HepG2 (cell line): Measurements from ENCODE around the gene RCC1. TPM values are rescaled to one million over a fixed set of nuclear protein-coding genes. Genes with fewer than 3 reads are reported as not detected.

Source experiments
- KDM5A ChIP-seq: fragments of 200-600 bp; sonication (generic); IDR thresholded peaks from 2 replicates; pipeline ENCODE4 v1.7.0; 2018; ENCODE audit warnings: antibody characterized with exemption, mild to moderate bottlenecking, low read length, borderline replicate concordance
- LCORL ChIP-seq, 2 experiments: fragments of 450-650 bp in 1 of 2; sonication (generic) in 1 of 2; formaldehyde crosslinking in 1 of 2; IDR thresholded peaks; 2 replicates each; pipeline versions ENCODE4 v1.5.0 to v1.6.1; 2017 to 2020; ENCODE audit warnings: antibody characterized with exemption in 1 of 2, missing genetic modification reagents in 1 of 2
- MLLT10 ChIP-seq: sonication (generic); formaldehyde crosslinking; IDR thresholded peaks from 2 replicates; pipeline ENCODE4 v1.4.0; 2020; ENCODE audit warnings: missing genetic modification reagents
- RBM39 ChIP-seq: fragments of 200-400 bp; formaldehyde crosslinking; IDR thresholded peaks from one replicate; pipeline ENCODE4 v1.6.1; 2018; ENCODE audit warnings: antibody characterized with exemption, mild to moderate bottlenecking, low read depth, low read length; ENCODE audit not compliant: poor library complexity, severe bottlenecking
- SP1 ChIP-seq, 2 experiments: fragments of 450-650 bp in 1 of 2; sonication (generic) in 1 of 2; formaldehyde crosslinking in 1 of 2; IDR thresholded peaks; 2 replicates each; pipeline versions ENCODE4 v1.4.0 to v1.6.1; 2016 to 2020; ENCODE audit warnings: missing genetic modification reagents in 1 of 2
- ZNF124 ChIP-seq: sonication (generic); formaldehyde crosslinking; IDR thresholded peaks from 2 replicates; pipeline ENCODE4 v1.4.0; 2020; ENCODE audit warnings: missing genetic modification reagents
- ZNF33A ChIP-seq: sonication (generic); formaldehyde crosslinking; IDR thresholded peaks from 2 replicates; pipeline ENCODE4 v1.5.1; 2020; ENCODE audit warnings: missing genetic modification reagents, mild to moderate bottlenecking, moderate library complexity, borderline replicate concordance
- ZNF446 ChIP-seq: sonication (generic); formaldehyde crosslinking; IDR thresholded peaks from 2 replicates; pipeline ENCODE4 v1.5.0; 2020; ENCODE audit warnings: mild to moderate bottlenecking, missing genetic modification reagents
- ZNF460 ChIP-seq: sonication (generic); formaldehyde crosslinking; IDR thresholded peaks from 2 replicates; pipeline ENCODE4 v1.5.1; 2020; ENCODE audit warnings: missing genetic modification reagents, mild to moderate bottlenecking, borderline replicate concordance
- polyA plus RNA-seq, 8 experiments: library from polyadenylated mRNA; depleted of rRNA in 3 of 8; stranded (reverse) in 7 of 8; unstranded in 1 of 8; fragments of >200 nt; fragmentation: Illumina TruSeq in 4 of 8; extraction: Trizol in 4 of 8; gene quantifications; 2 replicates each; pipeline versions ENCODE4 v1.2.1 to v1.2.3, GENCODE V29; 2011 to 2016; ENCODE audit warnings: low read depth in 4 of 8, missing spikeins in 1 of 8, mixed read lengths in 1 of 8; ENCODE audit not compliant: insufficient read depth in 1 of 8
- total RNA-seq, 5 experiments: library from RNA; depleted of rRNA; stranded (reverse); fragments of >200 nt; fragmentation: Illumina TruSeq; extraction: Trizol; gene quantifications; 2 replicates each; pipeline ENCODE4 v1.2.3, GENCODE V29; 2016; ENCODE audit warnings: low read depth in 1 of 5
- TF ChIP-seq, protein P1 (sequence below): sonication (generic); formaldehyde crosslinking; IDR thresholded peaks from 2 replicates; pipeline ENCODE4 v1.5.0; 2020; ENCODE audit warnings: mild to moderate bottlenecking, missing genetic modification reagents
- TF ChIP-seq, protein P2 (sequence below): sonication (generic); formaldehyde crosslinking; IDR thresholded peaks from 2 replicates; pipeline ENCODE4 v1.4.0; 2020; ENCODE audit warnings: missing genetic modification reagents
- TF ChIP-seq, protein P3 (sequence below): sonication (generic); formaldehyde crosslinking; conservative IDR thresholded peaks from 2 replicates; pipeline ENCODE4 v1.4.0; 2020; ENCODE audit warnings: missing genetic modification reagents
- TF ChIP-seq, protein P4 (sequence below): sonication (generic); formaldehyde crosslinking; IDR thresholded peaks from 2 replicates; pipeline ENCODE4 v1.9.0; 2022; ENCODE audit warnings: low read depth, missing genetic modification reagents
- TF ChIP-seq, protein P5 (sequence below): sonication (generic); formaldehyde crosslinking; IDR thresholded peaks from 2 replicates; pipeline ENCODE4 v1.4.0; 2020; ENCODE audit warnings: missing genetic modification reagents, borderline replicate concordance
- TF ChIP-seq, protein P6 (sequence below): sonication (generic); formaldehyde crosslinking; IDR thresholded peaks from 2 replicates; pipeline ENCODE4 v1.4.0; 2020; ENCODE audit warnings: mild to moderate bottlenecking, missing genetic modification reagents

Gene RCC1
- total and polyA plus RNA-seq, 2 of the 13 experiments (the other 11 are each of a cell fraction or from before 2014, with no cell fraction given) = 47.2 to 80.8 TPM

DNA sequence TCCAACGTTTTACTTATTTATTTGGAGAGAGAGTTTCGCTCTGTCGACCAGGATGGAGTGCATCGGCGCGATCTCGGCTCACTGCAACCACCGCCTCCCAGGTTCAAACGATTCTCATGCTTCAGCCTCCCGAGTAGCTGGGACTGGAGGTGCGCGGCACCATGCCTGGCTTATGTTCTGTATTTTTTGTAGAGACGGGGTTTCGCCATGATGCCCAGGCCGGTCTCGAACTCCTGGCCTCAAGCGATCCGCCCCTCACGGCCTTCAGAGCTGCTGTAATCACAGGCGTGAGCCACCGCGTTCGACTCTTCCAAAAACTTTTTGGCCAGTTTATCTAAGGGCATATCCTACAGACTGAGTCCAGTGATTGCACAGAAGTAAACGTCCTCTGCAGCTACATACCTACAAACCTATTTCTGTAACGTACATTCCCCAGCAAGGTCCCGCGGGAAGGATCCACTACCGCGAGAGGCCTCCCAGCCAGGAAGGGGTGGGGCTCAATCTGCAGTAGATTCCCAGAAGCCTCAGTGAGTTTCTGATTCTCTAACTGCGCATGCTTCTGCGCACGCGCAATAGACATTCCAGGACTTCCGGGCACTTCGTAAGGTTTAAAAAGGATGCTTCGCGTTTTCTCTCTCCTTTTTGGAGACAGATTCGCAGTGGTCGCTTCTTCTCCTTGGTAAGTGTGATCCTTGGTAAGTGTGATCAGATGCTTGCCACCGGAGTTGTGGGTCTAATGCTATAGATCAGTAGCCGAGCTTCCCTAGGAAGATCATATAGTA lies at the start of gene RCC1 (continued):
- TF ChIP-seq ZNF33A (no peak), ZNF446 (CRISPR knock-in tag) (no peak), MLLT10 (CRISPR knock-in tag) (peak; percentile 85; the same call in 1 of the 2 replicates), SP1 (IDR thresholded peaks at IDR 0.05) (no peak), SP1 (CRISPR knock-in tag; IDR thresholded peaks at IDR 0.05) (peak; percentile 38; the same call in 1 of the 2 replicates), KDM5A (peak; percentile 77; the same call in 1 of the 2 replicates), ZNF124 (no peak), LCORL (IDR thresholded peaks at IDR 0.05) (no peak), LCORL (CRISPR knock-in tag; IDR thresholded peaks at IDR 0.05) (no peak), ZNF460 (CRISPR knock-in tag) (no peak), RBM39 (no peak)
- TF ChIP-seq, protein P1, sequence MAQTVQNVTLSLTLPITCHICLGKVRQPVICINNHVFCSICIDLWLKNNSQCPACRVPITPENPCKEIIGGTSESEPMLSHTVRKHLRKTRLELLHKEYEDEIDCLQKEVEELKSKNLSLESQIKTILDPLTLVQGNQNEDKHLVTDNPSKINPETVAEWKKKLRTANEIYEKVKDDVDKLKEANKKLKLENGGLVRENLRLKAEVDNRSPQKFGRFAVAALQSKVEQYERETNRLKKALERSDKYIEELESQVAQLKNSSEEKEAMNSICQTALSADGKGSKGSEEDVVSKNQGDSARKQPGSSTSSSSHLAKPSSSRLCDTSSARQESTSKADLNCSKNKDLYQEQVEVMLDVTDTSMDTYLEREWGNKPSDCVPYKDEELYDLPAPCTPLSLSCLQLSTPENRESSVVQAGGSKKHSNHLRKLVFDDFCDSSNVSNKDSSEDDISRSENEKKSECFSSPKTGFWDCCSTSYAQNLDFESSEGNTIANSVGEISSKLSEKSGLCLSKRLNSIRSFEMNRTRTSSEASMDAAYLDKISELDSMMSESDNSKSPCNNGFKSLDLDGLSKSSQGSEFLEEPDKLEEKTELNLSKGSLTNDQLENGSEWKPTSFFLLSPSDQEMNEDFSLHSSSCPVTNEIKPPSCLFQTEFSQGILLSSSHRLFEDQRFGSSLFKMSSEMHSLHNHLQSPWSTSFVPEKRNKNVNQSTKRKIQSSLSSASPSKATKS (CRISPR knock-in tag) = no peak
- TF ChIP-seq, protein P2, sequence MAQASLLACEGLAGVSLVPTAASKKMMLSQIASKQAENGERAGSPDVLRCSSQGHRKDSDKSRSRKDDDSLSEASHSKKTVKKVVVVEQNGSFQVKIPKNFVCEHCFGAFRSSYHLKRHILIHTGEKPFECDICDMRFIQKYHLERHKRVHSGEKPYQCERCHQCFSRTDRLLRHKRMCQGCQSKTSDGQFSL (CRISPR knock-in tag) = no peak
- TF ChIP-seq, protein P3, sequence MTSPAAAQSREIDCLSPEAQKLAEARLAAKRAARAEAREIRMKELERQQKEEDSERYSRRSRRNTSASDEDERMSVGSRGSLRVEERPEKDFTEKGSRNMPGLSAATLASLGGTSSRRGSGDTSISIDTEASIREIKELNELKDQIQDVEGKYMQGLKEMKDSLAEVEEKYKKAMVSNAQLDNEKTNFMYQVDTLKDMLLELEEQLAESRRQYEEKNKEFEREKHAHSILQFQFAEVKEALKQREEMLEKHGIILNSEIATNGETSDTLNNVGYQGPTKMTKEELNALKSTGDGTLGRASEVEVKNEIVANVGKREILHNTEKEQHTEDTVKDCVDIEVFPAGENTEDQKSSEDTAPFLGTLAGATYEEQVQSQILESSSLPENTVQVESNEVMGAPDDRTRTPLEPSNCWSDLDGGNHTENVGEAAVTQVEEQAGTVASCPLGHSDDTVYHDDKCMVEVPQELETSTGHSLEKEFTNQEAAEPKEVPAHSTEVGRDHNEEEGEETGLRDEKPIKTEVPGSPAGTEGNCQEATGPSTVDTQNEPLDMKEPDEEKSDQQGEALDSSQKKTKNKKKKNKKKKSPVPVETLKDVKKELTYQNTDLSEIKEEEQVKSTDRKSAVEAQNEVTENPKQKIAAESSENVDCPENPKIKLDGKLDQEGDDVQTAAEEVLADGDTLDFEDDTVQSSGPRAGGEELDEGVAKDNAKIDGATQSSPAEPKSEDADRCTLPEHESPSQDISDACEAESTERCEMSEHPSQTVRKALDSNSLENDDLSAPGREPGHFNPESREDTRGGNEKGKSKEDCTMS (CRISPR knock-in tag) = no peak
- TF ChIP-seq, protein P4, sequence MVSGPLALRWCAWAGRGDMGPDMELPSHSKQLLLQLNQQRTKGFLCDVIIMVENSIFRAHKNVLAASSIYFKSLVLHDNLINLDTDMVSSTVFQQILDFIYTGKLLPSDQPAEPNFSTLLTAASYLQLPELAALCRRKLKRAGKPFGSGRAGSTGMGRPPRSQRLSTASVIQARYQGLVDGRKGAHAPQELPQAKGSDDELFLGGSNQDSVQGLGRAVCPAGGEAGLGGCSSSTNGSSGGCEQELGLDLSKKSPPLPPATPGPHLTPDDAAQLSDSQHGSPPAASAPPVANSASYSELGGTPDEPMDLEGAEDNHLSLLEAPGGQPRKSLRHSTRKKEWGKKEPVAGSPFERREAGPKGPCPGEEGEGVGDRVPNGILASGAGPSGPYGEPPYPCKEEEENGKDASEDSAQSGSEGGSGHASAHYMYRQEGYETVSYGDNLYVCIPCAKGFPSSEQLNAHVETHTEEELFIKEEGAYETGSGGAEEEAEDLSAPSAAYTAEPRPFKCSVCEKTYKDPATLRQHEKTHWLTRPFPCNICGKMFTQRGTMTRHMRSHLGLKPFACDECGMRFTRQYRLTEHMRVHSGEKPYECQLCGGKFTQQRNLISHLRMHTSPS (CRISPR knock-in tag) = no peak
- TF ChIP-seq, protein P5, sequence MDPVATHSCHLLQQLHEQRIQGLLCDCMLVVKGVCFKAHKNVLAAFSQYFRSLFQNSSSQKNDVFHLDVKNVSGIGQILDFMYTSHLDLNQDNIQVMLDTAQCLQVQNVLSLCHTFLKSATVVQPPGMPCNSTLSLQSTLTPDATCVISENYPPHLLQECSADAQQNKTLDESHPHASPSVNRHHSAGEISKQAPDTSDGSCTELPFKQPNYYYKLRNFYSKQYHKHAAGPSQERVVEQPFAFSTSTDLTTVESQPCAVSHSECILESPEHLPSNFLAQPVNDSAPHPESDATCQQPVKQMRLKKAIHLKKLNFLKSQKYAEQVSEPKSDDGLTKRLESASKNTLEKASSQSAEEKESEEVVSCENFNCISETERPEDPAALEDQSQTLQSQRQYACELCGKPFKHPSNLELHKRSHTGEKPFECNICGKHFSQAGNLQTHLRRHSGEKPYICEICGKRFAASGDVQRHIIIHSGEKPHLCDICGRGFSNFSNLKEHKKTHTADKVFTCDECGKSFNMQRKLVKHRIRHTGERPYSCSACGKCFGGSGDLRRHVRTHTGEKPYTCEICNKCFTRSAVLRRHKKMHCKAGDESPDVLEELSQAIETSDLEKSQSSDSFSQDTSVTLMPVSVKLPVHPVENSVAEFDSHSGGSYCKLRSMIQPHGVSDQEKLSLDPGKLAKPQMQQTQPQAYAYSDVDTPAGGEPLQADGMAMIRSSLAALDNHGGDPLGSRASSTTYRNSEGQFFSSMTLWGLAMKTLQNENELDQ (CRISPR knock-in tag) = peak; percentile 26; the same call in 1 of the 2 replicates
- TF ChIP-seq, protein P6, sequence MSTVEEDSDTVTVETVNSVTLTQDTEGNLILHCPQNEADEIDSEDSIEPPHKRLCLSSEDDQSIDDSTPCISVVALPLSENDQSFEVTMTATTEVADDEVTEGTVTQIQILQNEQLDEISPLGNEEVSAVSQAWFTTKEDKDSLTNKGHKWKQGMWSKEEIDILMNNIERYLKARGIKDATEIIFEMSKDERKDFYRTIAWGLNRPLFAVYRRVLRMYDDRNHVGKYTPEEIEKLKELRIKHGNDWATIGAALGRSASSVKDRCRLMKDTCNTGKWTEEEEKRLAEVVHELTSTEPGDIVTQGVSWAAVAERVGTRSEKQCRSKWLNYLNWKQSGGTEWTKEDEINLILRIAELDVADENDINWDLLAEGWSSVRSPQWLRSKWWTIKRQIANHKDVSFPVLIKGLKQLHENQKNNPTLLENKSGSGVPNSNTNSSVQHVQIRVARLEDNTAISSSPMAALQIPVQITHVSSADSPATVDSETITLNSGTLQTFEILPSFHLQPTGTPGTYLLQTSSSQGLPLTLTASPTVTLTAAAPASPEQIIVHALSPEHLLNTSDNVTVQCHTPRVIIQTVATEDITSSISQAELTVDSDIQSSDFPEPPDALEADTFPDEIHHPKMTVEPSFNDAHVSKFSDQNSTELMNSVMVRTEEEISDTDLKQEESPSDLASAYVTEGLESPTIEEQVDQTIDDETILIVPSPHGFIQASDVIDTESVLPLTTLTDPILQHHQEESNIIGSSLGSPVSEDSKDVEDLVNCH (CRISPR knock-in tag) = no peak
